Loucy (cell line): ENCODE data around the gene PKD1L1.

Source experiments
- H2AFZ ChIP-seq: fragments of 200-600 bp; sonication (generic); 2 replicates; pipeline ENCODE4 v1.6.0; 2016; ENCODE audit warnings: antibody characterized with exemption, mild to moderate bottlenecking, low read length, moderate library complexity
- H3F3A ChIP-seq: fragments of 200-600 bp; 2 replicates; pipeline ENCODE4 v1.6.0; 2016; ENCODE audit warnings: antibody characterized with exemption, low read depth, mild to moderate bottlenecking
- H3K27me3 ChIP-seq: fragments of 200-600 bp; sonication (generic); 2 replicates; pipeline ENCODE4 v1.6.1; 2014; ENCODE audit warnings: low read length, mild to moderate bottlenecking; ENCODE audit not compliant: insufficient read depth, poor library complexity, severe bottlenecking
- H3K36me3 ChIP-seq: fragments of 200-600 bp; sonication (generic); 2 replicates; pipeline ENCODE4 v1.6.1; 2016; ENCODE audit warnings: low read length; ENCODE audit not compliant: insufficient read depth
- H3K4me1 ChIP-seq: fragments of 200-600 bp; sonication (generic); 2 replicates; pipeline ENCODE4 v1.5.1; 2014; ENCODE audit warnings: low read length, mild to moderate bottlenecking; ENCODE audit not compliant: insufficient read depth, poor library complexity, severe bottlenecking
- H3K4me2 ChIP-seq: fragments of 200-600 bp; sonication (generic); 2 replicates; pipeline ENCODE4 v1.6.0; 2014; ENCODE audit warnings: antibody characterized with exemption, low read length, low read depth, mild to moderate bottlenecking; ENCODE audit not compliant: poor library complexity, severe bottlenecking
- H3K4me3 ChIP-seq: fragments of 200-600 bp; sonication (generic); 2 replicates; pipeline ENCODE4 v1.5.1; 2014; ENCODE audit warnings: low read length, mild to moderate bottlenecking, mixed read lengths; ENCODE audit not compliant: poor library complexity, severe bottlenecking
- H3K79me2 ChIP-seq: fragments of 200-600 bp; sonication (generic); 2 replicates; pipeline ENCODE4 v1.6.1; 2014; ENCODE audit warnings: low read length; ENCODE audit not compliant: insufficient read depth
- H3K9ac ChIP-seq: fragments of 200-600 bp; sonication (generic); 2 replicates; pipeline ENCODE4 v1.6.0; 2014; ENCODE audit warnings: mild to moderate bottlenecking, low read depth, low read length, moderate library complexity; ENCODE audit not compliant: poor library complexity, severe bottlenecking
- H3K9me2 ChIP-seq: fragments of 200-600 bp; sonication (generic); replicated peaks from 2 replicates; pipeline ENCODE4 v1.6.1; 2016; ENCODE audit warnings: low read depth, low read length, mixed read lengths
- H3K9me3 ChIP-seq: fragments of 200-600 bp; sonication (generic); 2 replicates; pipeline ENCODE4 v1.6.1; 2014; ENCODE audit warnings: mild to moderate bottlenecking, antibody characterized with exemption, low read length, low read depth; ENCODE audit not compliant: insufficient read depth
- H4K20me1 ChIP-seq: fragments of 200-600 bp; sonication (generic); 2 replicates; pipeline ENCODE4 v1.6.0; 2014; ENCODE audit warnings: antibody characterized with exemption, low read length, mild to moderate bottlenecking; ENCODE audit not compliant: insufficient read depth, poor library complexity, severe bottlenecking
- CTCF ChIP-seq: fragments of 200-600 bp; sonication (generic); conservative IDR thresholded peaks from 2 replicates; pipeline ENCODE4 v1.5.1; 2014; ENCODE audit warnings: mild to moderate bottlenecking, antibody characterized with exemption, low read length
- EZH2phosphoT487 ChIP-seq: fragments of 200-600 bp; IDR thresholded peaks from 2 replicates; pipeline ENCODE4 v1.6.1; 2018; ENCODE audit warnings: antibody characterized with exemption, mild to moderate bottlenecking, moderate library complexity, borderline replicate concordance

The PKD1L1 gene

GRCh38 chr7:47809387-47809786 lies 138.9 kb downstream of the PKD1L1 start:
- no peaks in the 10 kb centered on the region for H4K20me1 ChIP-seq
- H2AFZ ChIP-seq: no peak overlapping the region
- H3K4me3 ChIP-seq: no peak overlapping the region
- no peak overlapping the region for H3K4me2 ChIP-seq
- no peaks in the 10 kb centered on the region for H3K9me2 ChIP-seq
- H3K36me3 ChIP-seq: no peaks in the 10 kb centered on the region
- H3K4me1 ChIP-seq: no peaks in the 10 kb centered on the region
- H3K9ac ChIP-seq: no peak overlapping the region
- no peaks in the 10 kb centered on the region for H3K27me3 ChIP-seq
- H3K9me3 ChIP-seq: peaks cover 3% of the 10 kb centered on the region; the same call in 1 of the 2 replicates
- H3F3A ChIP-seq: no peaks in the 10 kb centered on the region
- TF ChIP-seq EZH2phosphoT487: no peak
- no peak for TF ChIP-seq CTCF
- H3K79me2 ChIP-seq: no peaks in the 10 kb centered on the region

- Histone ChIP-seq H3K9me2 (no peaks in the 10 kb centered on the region), H3K4me3 (no peak overlapping the region), H4K20me1 (no peaks in the 10 kb centered on the region), H3K79me2 (no peaks in the 10 kb centered on the region), H3K9ac (no peak overlapping the region), H2AFZ (no peak overlapping the region), H3K9me3 (peaks cover 3% of the 10 kb centered on the region; the same call in 1 of the 2 replicates), H3K4me1 (no peaks in the 10 kb centered on the region), H3K27me3 (no peaks in the 10 kb centered on the region), H3F3A (no peaks in the 10 kb centered on the region), H3K36me3 (no peaks in the 10 kb centered on the region), H3K4me2 (no peak overlapping the region)
- TF ChIP-seq CTCF (no peak), EZH2phosphoT487 (no peak)
These were observed 139.9 kb downstream of the PKD1L1 start for GRCh38 chr7:47808321-47808720.

- Histone ChIP-seq H3F3A (no peaks in the 10 kb centered on the region), H3K27me3 (no peaks in the 10 kb centered on the region), H3K4me3 (no peak overlapping the region), H3K9me3 (peaks cover 3% of the 10 kb centered on the region; the same call in 1 of the 2 replicates), H3K9me2 (no peaks in the 10 kb centered on the region), H3K9ac (no peak overlapping the region), H3K79me2 (no peaks in the 10 kb centered on the region), H3K4me1 (no peaks in the 10 kb centered on the region), H4K20me1 (no peaks in the 10 kb centered on the region), H3K36me3 (no peaks in the 10 kb centered on the region), H2AFZ (no peak overlapping the region), H3K4me2 (no peak overlapping the region)
- TF ChIP-seq CTCF (no peak), EZH2phosphoT487 (no peak)
These were observed 140.5 kb downstream of the PKD1L1 start for GRCh38 chr7:47807756-47808155.
